Measurements from ENCODE around the gene PPFIBP1. TPM values are rescaled to one million over a fixed set of nuclear protein-coding genes. Genes with fewer than 3 reads are reported as not detected.

Gene PPFIBP1
- total RNA-seq, 1 donor from 2014 or later: 184 TPM

DNA sequence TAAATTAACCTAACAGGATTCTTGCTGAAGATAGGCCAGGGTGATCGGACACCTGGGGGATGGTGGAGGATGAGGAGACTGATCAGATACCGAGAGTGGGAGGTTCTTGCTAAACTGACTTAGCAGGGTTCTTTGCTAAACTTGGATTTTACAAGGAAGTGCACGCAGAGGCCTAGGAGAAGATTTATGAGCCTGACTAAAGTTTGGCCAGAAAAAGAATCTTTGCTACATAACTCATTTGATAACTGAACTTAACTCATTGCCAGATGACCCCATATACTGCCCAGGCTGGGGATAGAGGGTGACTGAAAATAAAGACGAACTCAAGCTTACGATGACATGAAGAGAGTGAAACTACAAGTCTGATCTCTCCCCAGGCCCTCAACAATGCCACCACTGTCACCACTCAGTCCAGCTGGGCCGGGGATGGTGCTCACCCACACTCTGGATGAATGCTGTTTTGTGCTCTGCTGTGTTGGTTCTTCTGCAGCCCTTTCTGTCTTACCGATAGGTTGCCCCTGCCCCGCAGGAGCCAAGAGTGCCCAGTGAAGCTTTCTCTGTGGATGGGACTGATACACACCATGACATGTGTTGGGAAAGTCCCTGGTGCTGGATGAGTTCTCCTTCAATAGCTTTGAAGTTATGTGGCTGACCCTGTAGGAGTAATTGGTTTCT is 29.0 kb downstream of the PPFIBP1 start:
- TF ChIP-seq, protein P1, sequence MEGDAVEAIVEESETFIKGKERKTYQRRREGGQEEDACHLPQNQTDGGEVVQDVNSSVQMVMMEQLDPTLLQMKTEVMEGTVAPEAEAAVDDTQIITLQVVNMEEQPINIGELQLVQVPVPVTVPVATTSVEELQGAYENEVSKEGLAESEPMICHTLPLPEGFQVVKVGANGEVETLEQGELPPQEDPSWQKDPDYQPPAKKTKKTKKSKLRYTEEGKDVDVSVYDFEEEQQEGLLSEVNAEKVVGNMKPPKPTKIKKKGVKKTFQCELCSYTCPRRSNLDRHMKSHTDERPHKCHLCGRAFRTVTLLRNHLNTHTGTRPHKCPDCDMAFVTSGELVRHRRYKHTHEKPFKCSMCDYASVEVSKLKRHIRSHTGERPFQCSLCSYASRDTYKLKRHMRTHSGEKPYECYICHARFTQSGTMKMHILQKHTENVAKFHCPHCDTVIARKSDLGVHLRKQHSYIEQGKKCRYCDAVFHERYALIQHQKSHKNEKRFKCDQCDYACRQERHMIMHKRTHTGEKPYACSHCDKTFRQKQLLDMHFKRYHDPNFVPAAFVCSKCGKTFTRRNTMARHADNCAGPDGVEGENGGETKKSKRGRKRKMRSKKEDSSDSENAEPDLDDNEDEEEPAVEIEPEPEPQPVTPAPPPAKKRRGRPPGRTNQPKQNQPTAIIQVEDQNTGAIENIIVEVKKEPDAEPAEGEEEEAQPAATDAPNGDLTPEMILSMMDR (IDR thresholded peaks at IDR 0.05; ENCODE audit: unreplicated experiment): no peak
- Mint-ChIP-seq H3K36me3 (ENCODE audit: low read depth, unreplicated experiment) (peaks cover 12% of the 10 kb centered on the region), H3K27me3 (ENCODE audit: unreplicated experiment) (no peaks in the 10 kb centered on the region), H3K9me3 (ENCODE audit: unreplicated experiment) (no peaks in the 10 kb centered on the region), H3K4me1 (ENCODE audit: unreplicated experiment) (peaks cover 64% of the 10 kb centered on the region), H3K4me3 (ENCODE audit: unreplicated experiment) (no peak overlapping the region), H3K27ac (ENCODE audit: unreplicated experiment) (no peak overlapping the region)
- no peak for DNase-seq (ENCODE audit: low spot score)

DNA sequence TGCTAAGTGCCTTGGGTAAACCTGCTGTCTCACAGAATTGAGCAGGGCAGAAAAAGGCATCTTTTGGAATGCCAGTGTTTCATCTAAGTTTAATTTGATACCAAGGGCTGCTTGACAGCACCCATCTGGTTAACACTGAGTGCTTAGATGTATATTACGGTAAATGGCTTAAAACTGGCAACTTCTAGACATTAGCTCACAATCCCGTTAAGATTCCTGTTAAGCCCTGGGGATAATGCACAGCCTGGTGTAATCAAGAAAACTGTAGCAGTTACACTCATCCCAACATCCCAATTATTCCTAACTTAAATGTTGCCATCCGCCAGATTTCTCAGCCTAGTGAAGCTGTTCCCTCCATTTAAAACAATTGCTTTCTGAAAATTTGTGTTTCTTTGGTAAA is 29.9 kb downstream of the PPFIBP1 start:
- no peaks in the 10 kb centered on the region for H3K27me3 Mint-ChIP-seq (ENCODE audit: unreplicated experiment)
- no peak overlapping the region for H3K4me3 Mint-ChIP-seq (ENCODE audit: unreplicated experiment)
- H3K4me1 Mint-ChIP-seq (ENCODE audit: unreplicated experiment): peaks cover 64% of the 10 kb centered on the region
- no peak overlapping the region for H3K27ac Mint-ChIP-seq (ENCODE audit: unreplicated experiment)
- peaks cover 12% of the 10 kb centered on the region for H3K36me3 Mint-ChIP-seq (ENCODE audit: low read depth, unreplicated experiment)
- no peak for DNase-seq (ENCODE audit: low spot score)
- no peaks in the 10 kb centered on the region for H3K9me3 Mint-ChIP-seq (ENCODE audit: unreplicated experiment)
- TF ChIP-seq, protein P1 (IDR thresholded peaks at IDR 0.05; ENCODE audit: unreplicated experiment): no peak

DNA sequence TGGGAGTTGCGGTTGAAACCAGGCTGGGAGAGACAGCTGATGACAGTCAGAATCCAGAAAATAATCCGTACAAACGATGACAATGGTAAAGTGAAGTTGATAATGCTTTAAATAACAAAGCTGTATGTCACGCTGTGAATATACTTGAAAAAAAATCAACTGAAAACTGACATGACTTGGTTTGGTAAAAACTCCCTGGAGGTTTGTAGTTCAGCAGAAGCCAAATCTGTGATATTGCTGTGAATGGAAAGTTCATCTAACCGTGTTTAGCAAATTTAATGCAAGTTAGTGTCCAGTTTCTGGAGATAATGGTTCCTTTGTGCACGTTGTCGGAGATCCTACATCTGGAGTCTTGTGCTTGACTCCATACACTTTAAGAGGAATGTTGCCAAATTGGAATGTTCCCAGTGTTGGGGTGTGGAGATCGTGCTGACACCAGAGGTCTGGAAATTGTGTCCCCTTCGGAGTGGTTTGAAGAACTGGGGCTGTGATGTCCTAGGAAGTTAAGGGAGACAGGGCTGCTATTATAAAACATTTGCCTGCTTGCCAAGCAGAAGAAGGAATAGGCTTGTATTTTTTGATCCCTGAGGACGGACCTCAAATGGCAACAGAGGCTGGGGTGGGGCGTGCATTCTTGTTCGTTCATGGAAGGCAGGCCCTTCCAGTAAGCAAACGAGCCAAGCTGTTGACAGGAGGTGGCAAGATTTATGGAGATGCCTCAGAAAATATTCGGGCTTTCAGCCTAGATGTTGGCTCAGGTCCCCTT is 30.6 kb downstream of the PPFIBP1 start:
- H3K4me3 Mint-ChIP-seq (ENCODE audit: unreplicated experiment): no peak overlapping the region
- no peak for DNase-seq (ENCODE audit: low spot score)
- TF ChIP-seq, protein P1 (IDR thresholded peaks at IDR 0.05; ENCODE audit: unreplicated experiment): no peak
- H3K27me3 Mint-ChIP-seq (ENCODE audit: unreplicated experiment): no peaks in the 10 kb centered on the region
- peaks cover 58% of the 10 kb centered on the region for H3K4me1 Mint-ChIP-seq (ENCODE audit: unreplicated experiment)
- H3K9me3 Mint-ChIP-seq (ENCODE audit: unreplicated experiment): no peaks in the 10 kb centered on the region
- peaks cover 12% of the 10 kb centered on the region for H3K36me3 Mint-ChIP-seq (ENCODE audit: low read depth, unreplicated experiment)
- no peak overlapping the region for H3K27ac Mint-ChIP-seq (ENCODE audit: unreplicated experiment)

DNA sequence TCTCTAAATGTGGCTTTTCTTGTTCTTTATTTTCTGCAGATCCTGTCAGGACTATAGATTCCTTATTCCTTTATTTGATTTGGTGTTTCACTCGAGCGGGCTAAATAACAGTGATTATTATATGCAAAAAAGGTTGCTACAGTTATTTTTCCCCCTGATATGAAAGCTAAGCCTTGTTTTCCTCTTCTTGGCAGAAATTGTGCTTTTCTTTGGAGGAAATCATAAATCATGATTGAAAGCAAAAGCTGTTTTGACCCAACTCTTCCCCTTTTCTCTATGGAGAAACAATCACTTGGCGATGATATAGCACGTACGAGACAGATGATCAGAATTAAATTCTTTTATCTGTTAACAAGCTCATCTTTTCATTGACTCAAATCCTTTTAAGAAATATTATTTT is 31.4 kb downstream of the PPFIBP1 start:
- H3K9me3 Mint-ChIP-seq (ENCODE audit: unreplicated experiment): no peaks in the 10 kb centered on the region
- H3K36me3 Mint-ChIP-seq (ENCODE audit: low read depth, unreplicated experiment): peaks cover 12% of the 10 kb centered on the region
- no peak for DNase-seq (ENCODE audit: low spot score)
- peaks cover 58% of the 10 kb centered on the region for H3K4me1 Mint-ChIP-seq (ENCODE audit: unreplicated experiment)
- H3K27me3 Mint-ChIP-seq (ENCODE audit: unreplicated experiment): no peaks in the 10 kb centered on the region
- H3K4me3 Mint-ChIP-seq (ENCODE audit: unreplicated experiment): no peak overlapping the region
- H3K27ac Mint-ChIP-seq (ENCODE audit: unreplicated experiment): no peak overlapping the region
- TF ChIP-seq, protein P1 (IDR thresholded peaks at IDR 0.05; ENCODE audit: unreplicated experiment): no peak
